K562 (cell line): ENCODE results near the gene KRTAP6-2.

Experiments used
- BRD9 ChIP-seq: fragments of 450-650 bp; IDR thresholded peaks from 2 replicates; pipeline ENCODE4 v1.6.1; 2018; ENCODE audit warnings: low read depth; ENCODE audit not compliant: partially characterized antibody
- CTCF ChIP-seq, 3 experiments: IDR thresholded peaks in 2 of 3; conservative IDR thresholded peaks in 1 of 3; 2 replicates each; pipeline ENCODE4 v1.5.1; 2011 to 2012; ENCODE audit warnings: low read length in 3 of 3, mild to moderate bottlenecking in 3 of 3, control low read depth in 2 of 3, improper control_type of control experiment in 1 of 3, inconsistent platforms in 1 of 3, low read depth in 1 of 3, mixed read lengths in 1 of 3, moderate library complexity in 1 of 3; ENCODE audit not compliant: insufficient read depth in 2 of 3
- EP300 ChIP-seq: IDR thresholded peaks from 2 replicates; pipeline ENCODE4 v1.6.1; 2012; ENCODE audit warnings: low read length, improper control_type of control experiment
- FOXM1 ChIP-seq, 2 experiments: fragments of 450-650 bp in 1 of 2; sonication (generic) in 1 of 2; formaldehyde crosslinking in 1 of 2; IDR thresholded peaks; 2 replicates each; pipeline versions ENCODE4 v1.6.1 to v1.9.0; 2017 to 2022; ENCODE audit warnings: low read depth in 2 of 2, mild to moderate bottlenecking in 2 of 2, missing genetic modification reagents in 1 of 2, moderate library complexity in 1 of 2
- GTF2A2 ChIP-seq: IDR thresholded peaks from 2 replicates; pipeline ENCODE4 v1.6.1; 2016; ENCODE audit warnings: mild to moderate bottlenecking, missing genetic modification characterization, missing compliant biosample characterization
- KLF13 ChIP-seq: fragments of 450-650 bp; IDR thresholded peaks from 2 replicates; pipeline ENCODE4 v1.6.1; 2016; ENCODE audit warnings: missing genetic modification characterization, low read depth, mild to moderate bottlenecking, missing compliant biosample characterization, moderate library complexity, borderline replicate concordance
- RAD21 ChIP-seq, 2 experiments: fragments of 250-450 bp in 1 of 2; fragments of 450-650 bp in 1 of 2; sonication (Bioruptor Pico) in 1 of 2; formaldehyde crosslinking in 1 of 2; IDR thresholded peaks in 1 of 2; conservative IDR thresholded peaks in 1 of 2; 2 replicates each; pipeline versions ENCODE4 v1.4.0 to v1.8.0; 2020 to 2022; ENCODE audit warnings: mild to moderate bottlenecking in 2 of 2, moderate library complexity in 1 of 2
- YBX1 ChIP-seq: fragments of 450-650 bp; IDR thresholded peaks from 2 replicates; pipeline ENCODE4 v1.7.1; 2016; ENCODE audit warnings: mild to moderate bottlenecking
- ZNF143 ChIP-seq: sonication (generic); formaldehyde crosslinking; IDR thresholded peaks from 2 replicates; pipeline ENCODE4 v1.9.0; 2022; ENCODE audit warnings: mild to moderate bottlenecking, missing genetic modification reagents
- TF ChIP-seq, protein P1 (sequence below), 3 experiments: fragments of 200-800 bp in 1 of 3; fragments of 250-450 bp in 1 of 3; fragments of 450-650 bp in 1 of 3; sonication (Bioruptor Pico) in 1 of 3; sonication (Bioruptor generic) in 1 of 3; formaldehyde crosslinking in 1 of 3; IDR thresholded peaks; 2 replicates each; pipeline versions ENCODE4 v1.6.1 to v1.8.0; 2016 to 2022; ENCODE audit warnings: mild to moderate bottlenecking in 2 of 3, missing genetic modification characterization in 2 of 3, missing compliant biosample characterization in 1 of 3, moderate library complexity in 1 of 3

DNA sequence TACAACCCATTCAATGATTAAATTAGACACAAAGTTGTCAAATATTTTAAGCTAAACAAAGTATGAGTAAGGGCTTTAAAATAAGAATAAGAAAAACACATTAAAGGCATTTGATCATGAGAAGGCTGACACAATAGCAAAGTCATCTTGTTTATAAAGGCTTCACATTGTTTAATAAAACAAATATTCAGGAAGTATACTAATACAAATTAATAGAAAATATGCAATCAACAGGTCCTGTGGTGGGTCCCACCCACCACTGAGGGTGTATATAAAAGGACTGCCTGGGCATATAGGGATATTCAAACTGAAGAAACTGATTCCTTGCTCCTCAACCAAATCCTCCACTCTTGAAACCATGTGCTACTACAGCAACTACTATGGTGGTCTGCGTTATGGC is 36.2 kb upstream of the KRTAP6-2 start, which contains the start of gene KRTAP20-2:
- no peak for TF ChIP-seq CTCF (IDR thresholded peaks at IDR 0.05 in 2 of 3, conservative IDR thresholded peaks at IDR 0.05 in 1 of 3; ENCODE audit: insufficient read depth in 2 of 3, low read depth in 1 of 3, low read length in 3 of 3)
- TF ChIP-seq YBX1 = no peak
- TF ChIP-seq, protein P1, sequence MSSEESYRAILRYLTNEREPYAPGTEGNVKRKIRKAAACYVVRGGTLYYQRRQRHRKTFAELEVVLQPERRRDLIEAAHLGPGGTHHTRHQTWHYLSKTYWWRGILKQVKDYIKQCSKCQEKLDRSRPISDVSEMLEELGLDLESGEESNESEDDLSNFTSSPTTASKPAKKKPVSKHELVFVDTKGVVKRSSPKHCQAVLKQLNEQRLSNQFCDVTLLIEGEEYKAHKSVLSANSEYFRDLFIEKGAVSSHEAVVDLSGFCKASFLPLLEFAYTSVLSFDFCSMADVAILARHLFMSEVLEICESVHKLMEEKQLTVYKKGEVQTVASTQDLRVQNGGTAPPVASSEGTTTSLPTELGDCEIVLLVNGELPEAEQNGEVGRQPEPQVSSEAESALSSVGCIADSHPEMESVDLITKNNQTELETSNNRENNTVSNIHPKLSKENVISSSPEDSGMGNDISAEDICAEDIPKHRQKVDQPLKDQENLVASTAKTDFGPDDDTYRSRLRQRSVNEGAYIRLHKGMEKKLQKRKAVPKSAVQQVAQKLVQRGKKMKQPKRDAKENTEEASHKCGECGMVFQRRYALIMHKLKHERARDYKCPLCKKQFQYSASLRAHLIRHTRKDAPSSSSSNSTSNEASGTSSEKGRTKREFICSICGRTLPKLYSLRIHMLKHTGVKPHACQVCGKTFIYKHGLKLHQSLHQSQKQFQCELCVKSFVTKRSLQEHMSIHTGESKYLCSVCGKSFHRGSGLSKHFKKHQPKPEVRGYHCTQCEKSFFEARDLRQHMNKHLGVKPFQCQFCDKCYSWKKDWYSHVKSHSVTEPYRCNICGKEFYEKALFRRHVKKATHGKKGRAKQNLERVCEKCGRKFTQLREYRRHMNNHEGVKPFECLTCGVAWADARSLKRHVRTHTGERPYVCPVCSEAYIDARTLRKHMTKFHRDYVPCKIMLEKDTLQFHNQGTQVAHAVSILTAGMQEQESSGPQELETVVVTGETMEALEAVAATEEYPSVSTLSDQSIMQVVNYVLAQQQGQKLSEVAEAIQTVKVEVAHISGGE (CRISPR knock-in tag; IDR thresholded peaks at IDR 0.05) = no peak
- TF ChIP-seq RAD21 (CRISPR knock-in tag; conservative IDR thresholded peaks at IDR 0.05 in 1 of 2, IDR thresholded peaks at IDR 0.05 in 1 of 2) = no peak
- TF ChIP-seq KLF13 (tag) = no peak
- TF ChIP-seq EP300 = no peak
- no peak for TF ChIP-seq ZNF143
- TF ChIP-seq FOXM1 (IDR thresholded peaks at IDR 0.05; ENCODE audit: low read depth) = no peak
- no peak for TF ChIP-seq FOXM1 (CRISPR knock-in tag; IDR thresholded peaks at IDR 0.05; ENCODE audit: low read depth)
- no peak for TF ChIP-seq BRD9
- no peak for TF ChIP-seq GTF2A2 (tag)
